Measurements from ENCODE around the gene UMODL1. TPM values are rescaled to one million over a fixed set of nuclear protein-coding genes. Genes with fewer than 3 reads are reported as not detected.

The UMODL1 gene
- total RNA-seq, 6 experiments from 2014 or later: 0.06 to 1.2 (median 0.75) TPM; not detected in 2

DNA sequence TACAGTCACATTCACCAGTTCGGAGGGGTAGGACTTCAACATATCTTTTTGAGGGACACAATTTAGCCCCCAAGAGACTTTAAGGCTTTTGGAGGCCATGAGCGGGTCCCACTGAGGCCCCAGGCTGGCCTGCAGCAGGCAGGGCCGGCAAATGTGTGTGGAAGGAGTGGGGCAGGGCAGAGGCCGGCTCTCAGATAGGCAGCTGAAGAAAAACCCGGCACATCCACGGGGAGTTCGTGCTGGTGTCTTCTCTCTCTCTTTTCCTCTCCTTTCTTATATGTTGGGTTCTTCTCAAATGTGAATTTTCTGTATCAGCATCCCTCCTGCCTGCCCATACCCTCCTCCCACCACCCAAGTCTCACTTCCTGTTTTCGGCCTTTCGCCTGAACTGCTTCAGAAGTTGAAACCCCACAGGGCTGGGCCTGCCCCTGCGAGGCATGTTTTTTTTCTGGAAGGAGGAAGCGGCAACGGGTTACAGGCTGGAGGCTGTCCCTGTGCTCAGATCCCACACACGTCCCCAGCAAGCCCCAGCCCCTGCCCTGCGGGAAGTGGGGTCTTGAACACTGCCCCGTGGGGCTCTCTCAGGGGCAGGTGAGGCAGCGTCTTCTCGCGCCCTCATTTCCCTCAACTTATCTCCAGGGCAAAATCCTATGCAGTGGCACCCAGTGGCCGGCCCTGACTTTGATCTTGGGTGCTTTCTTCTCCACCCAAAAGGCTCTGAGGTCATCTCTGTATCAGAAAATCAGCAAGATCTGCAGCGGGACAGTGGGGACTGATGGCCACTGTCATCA, 9.7 kb upstream of the UMODL1 start:
- ATAC-seq (peak in 2 of 4 donors; percentile 2 to 11), DNase-seq (peak in 1 of 3 donors; percentile 67)

GRCh38 chr21:42061986-42062235, 9.2 kb upstream of the UMODL1 start:
- H3K36me3 ChIP-seq: no peaks in the 10 kb centered on the region
- TF ChIP-seq CTCF (IDR thresholded peaks at IDR 0.05) (no peak), POLR2A (IDR thresholded peaks at IDR 0.05) (no peak)
- no peak overlapping the region for H3K4me3 ChIP-seq
- 100% methylated on average over 3 of the region's 6 CpGs for WGBS (ENCODE audit: insufficient coverage, low coverage, low lambda C conversion rate, missing lambda C conversion rate)
- no peaks in the 10 kb centered on the region for H3K27me3 ChIP-seq
- peaks cover 0 to 37% (median 22%) of the 10 kb centered on the region in 4 donors for H3K4me1 ChIP-seq
- H3K27ac ChIP-seq: no peak overlapping the region
- H3K9me3 ChIP-seq: no peaks in the 10 kb centered on the region
- ATAC-seq (no peak), DNase-seq (no peak)
- intact Hi-C loops (cut with DNase I): loop anchor here in 1 of 2 donors (10.0 kb wide), 1 partner anchor 53 kb away; no protein-coding TSS in a partner anchor

More for the DNA sequence above, 9.7 kb upstream of the UMODL1 start:
- H3K9me3 ChIP-seq: no peaks in the 10 kb centered on the region
- no peak overlapping the region for H3K4me3 ChIP-seq
- peaks cover 0 to 42% (median 24%) of the 10 kb centered on the region in 4 donors for H3K4me1 ChIP-seq
- WGBS (ENCODE audit: insufficient coverage, low coverage, low lambda C conversion rate, missing lambda C conversion rate): 34% methylated on average over 10 of the region's 20 CpGs
- H3K27me3 ChIP-seq: no peaks in the 10 kb centered on the region
- peak overlapping the region in 1 of 3 donors; percentile 24 for H3K27ac ChIP-seq
- no peaks in the 10 kb centered on the region for H3K36me3 ChIP-seq
- TF ChIP-seq CTCF (IDR thresholded peaks at IDR 0.05) (no peak), POLR2A (IDR thresholded peaks at IDR 0.05) (no peak)
- intact Hi-C loops (cut with DNase I): loop anchor here in 1 of 2 donors (10.0 kb wide), 1 partner anchor 53 kb away; no protein-coding TSS in a partner anchor

GRCh38 chr21:42062236-42063022, 8.7 kb upstream of the UMODL1 start:
- Histone ChIP-seq H3K4me1 (peaks cover 0 to 32% (median 19%) of the 10 kb centered on the region in 4 donors), H3K27me3 (peaks cover 0 to 3% of the 10 kb centered on the region in 2 donors), H3K27ac (no peak overlapping the region), H3K4me3 (no peak overlapping the region), H3K36me3 (no peaks in the 10 kb centered on the region), H3K9me3 (no peaks in the 10 kb centered on the region)
- WGBS (ENCODE audit: insufficient coverage, low coverage, low lambda C conversion rate, missing lambda C conversion rate): 31% methylated on average over 14 of the region's 31 CpGs
- peak in 1 of 3 donors; percentile 64 for DNase-seq
- intact Hi-C loops (cut with DNase I): loop anchor here in 1 of 2 donors (10.0 kb wide), 1 partner anchor 52 kb away; no protein-coding TSS in a partner anchor
- peak in 2 of 4 donors; percentile 1 to 7 for ATAC-seq
- TF ChIP-seq CTCF (IDR thresholded peaks at IDR 0.05) (no peak), POLR2A (IDR thresholded peaks at IDR 0.05) (no peak)

GRCh38 chr21:42063191-42063570, 7.9 kb upstream of the UMODL1 start:
- DNase-seq (peak in 2 of 3 donors; percentile 51 to 61), ATAC-seq (peak in 1 of 4 donors; percentile 3)
- Histone ChIP-seq H3K4me1 (peaks cover 0 to 25% (median 16%) of the 10 kb centered on the region in 4 donors), H3K27me3 (peaks cover 0 to 9% of the 10 kb centered on the region in 2 donors), H3K9me3 (no peaks in the 10 kb centered on the region), H3K4me3 (no peak overlapping the region), H3K36me3 (no peaks in the 10 kb centered on the region), H3K27ac (no peak overlapping the region)
- no peak for TF ChIP-seq POLR2A (IDR thresholded peaks at IDR 0.05)
- no peak for TF ChIP-seq CTCF (IDR thresholded peaks at IDR 0.05)
- 10% methylated on average over 3 of the region's 4 CpGs for WGBS (ENCODE audit: insufficient coverage, low coverage, low lambda C conversion rate, missing lambda C conversion rate)
- intact Hi-C loops (cut with DNase I): loop anchor here in 1 of 2 donors (10.0 kb wide), 1 partner anchor 52 kb away; no protein-coding TSS in a partner anchor
